Spleen (tissue), 7 donors: ENCODE data around the gene NHEJ1.

Source experiments
- POLR2A ChIP-seq, 3 donors: fragments of 450-650 bp; IDR thresholded peaks; one replicate each; pipeline ENCODE4 v1.5.1; 2017; ENCODE audit warnings: antibody characterized with exemption in 3 of 3, mild to moderate bottlenecking in 1 of 3
- POLR2AphosphoS5 ChIP-seq, 3 donors: sonication (generic); formaldehyde crosslinking; IDR thresholded peaks; one replicate each; pipeline ENCODE4 v1.5.1; 2017; ENCODE audit warnings: antibody characterized with exemption in 3 of 3
- TF ChIP-seq, protein P1 (sequence below), 11 experiments: fragments of 200-600 bp in 7 of 11; fragments of 450-650 bp in 4 of 11; sonication (generic) in 4 of 11; IDR thresholded peaks in 8 of 11; conservative IDR thresholded peaks in 3 of 11; 1 replicate in 7 of 11; 2 replicates in 4 of 11; pipeline versions ENCODE4 v1.4.0 to v1.8.0; 2016 to 2021; ENCODE audit warnings: antibody characterized with exemption in 11 of 11, inconsistent platforms in 4 of 11, mild to moderate bottlenecking in 1 of 11
- donor health status: DM: no; HTN: no; CAD: no; lungs with moderate emphysema.
- donor health status: DM: no; HTN: no; CAD: no.
- donor health status: DM: no; HTN: no; CAD: no.

DNA sequence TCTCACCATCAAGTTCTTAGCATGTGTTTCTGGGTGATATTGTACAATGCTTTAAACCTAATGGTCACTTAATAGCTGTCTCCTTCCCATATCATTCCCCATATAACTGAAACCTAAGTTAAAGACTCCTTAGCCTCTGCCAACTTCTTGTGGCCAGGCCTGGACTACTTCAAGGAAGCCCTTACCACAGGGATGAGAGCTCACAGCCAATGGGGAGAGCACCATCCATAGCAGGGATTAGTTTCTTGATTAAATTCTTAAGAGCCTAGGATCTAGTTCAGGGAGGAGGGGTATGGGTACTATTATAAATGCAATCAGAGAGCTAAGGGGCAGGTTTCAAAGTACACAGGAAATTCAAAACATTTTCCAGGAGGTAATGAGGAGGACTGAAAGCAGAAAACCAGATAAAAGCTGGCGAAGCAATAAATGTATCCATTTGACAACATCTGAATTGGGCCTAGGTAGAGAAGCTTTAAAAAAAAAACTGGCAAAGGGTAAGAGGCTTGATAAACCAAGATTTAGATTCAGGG, 65.1 kb downstream of the NHEJ1 start:
- TF ChIP-seq POLR2AphosphoS5 (IDR thresholded peaks at IDR 0.05) (no peak), POLR2A (IDR thresholded peaks at IDR 0.05) (no peak)
- TF ChIP-seq, protein P1, sequence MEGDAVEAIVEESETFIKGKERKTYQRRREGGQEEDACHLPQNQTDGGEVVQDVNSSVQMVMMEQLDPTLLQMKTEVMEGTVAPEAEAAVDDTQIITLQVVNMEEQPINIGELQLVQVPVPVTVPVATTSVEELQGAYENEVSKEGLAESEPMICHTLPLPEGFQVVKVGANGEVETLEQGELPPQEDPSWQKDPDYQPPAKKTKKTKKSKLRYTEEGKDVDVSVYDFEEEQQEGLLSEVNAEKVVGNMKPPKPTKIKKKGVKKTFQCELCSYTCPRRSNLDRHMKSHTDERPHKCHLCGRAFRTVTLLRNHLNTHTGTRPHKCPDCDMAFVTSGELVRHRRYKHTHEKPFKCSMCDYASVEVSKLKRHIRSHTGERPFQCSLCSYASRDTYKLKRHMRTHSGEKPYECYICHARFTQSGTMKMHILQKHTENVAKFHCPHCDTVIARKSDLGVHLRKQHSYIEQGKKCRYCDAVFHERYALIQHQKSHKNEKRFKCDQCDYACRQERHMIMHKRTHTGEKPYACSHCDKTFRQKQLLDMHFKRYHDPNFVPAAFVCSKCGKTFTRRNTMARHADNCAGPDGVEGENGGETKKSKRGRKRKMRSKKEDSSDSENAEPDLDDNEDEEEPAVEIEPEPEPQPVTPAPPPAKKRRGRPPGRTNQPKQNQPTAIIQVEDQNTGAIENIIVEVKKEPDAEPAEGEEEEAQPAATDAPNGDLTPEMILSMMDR (IDR thresholded peaks at IDR 0.05 in 8 of 11, conservative IDR thresholded peaks at IDR 0.05 in 3 of 11), result no peak
